PFSK-1 (cell line): Measurements from ENCODE around the gene FAM20C.

ENCODE experiments used
- FOXP2 ChIP-seq: optimal IDR thresholded peaks from 2 replicates; pipeline ENCODE3; 2011; ENCODE audit warnings: borderline replicate concordance, control low read depth, inconsistent platforms; ENCODE audit not compliant: insufficient read depth; ENCODE audit errors: extremely low read length, extremely low read depth
- POLR2AphosphoS5 ChIP-seq: IDR thresholded peaks from 2 replicates; pipeline ENCODE4 v1.6.1; 2012; ENCODE audit warnings: low read depth, mild to moderate bottlenecking, control low read depth, low read length, moderate library complexity
- SIN3A ChIP-seq: IDR thresholded peaks from 2 replicates; pipeline ENCODE4 v1.6.1; 2012; ENCODE audit warnings: mild to moderate bottlenecking, low read length, moderate library complexity, borderline replicate concordance; ENCODE audit not compliant: insufficient read depth
- TAF1 ChIP-seq: IDR thresholded peaks from 2 replicates; pipeline ENCODE4 v1.6.1; 2012; ENCODE audit warnings: low read length, control low read depth, borderline replicate concordance; ENCODE audit not compliant: insufficient read depth
- TF ChIP-seq, protein P1 (sequence below), 2 experiments: IDR thresholded peaks; 2 replicates each; pipeline versions ENCODE4 v1.6.1 to v1.8.0; 2011 to 2012; ENCODE audit warnings: low read depth in 2 of 2, low read length in 2 of 2, control low read depth in 1 of 2, inconsistent platforms in 1 of 2, mild to moderate bottlenecking in 1 of 2, moderate library complexity in 1 of 2; ENCODE audit not compliant: insufficient read depth in 1 of 2

Gene FAM20C

DNA sequence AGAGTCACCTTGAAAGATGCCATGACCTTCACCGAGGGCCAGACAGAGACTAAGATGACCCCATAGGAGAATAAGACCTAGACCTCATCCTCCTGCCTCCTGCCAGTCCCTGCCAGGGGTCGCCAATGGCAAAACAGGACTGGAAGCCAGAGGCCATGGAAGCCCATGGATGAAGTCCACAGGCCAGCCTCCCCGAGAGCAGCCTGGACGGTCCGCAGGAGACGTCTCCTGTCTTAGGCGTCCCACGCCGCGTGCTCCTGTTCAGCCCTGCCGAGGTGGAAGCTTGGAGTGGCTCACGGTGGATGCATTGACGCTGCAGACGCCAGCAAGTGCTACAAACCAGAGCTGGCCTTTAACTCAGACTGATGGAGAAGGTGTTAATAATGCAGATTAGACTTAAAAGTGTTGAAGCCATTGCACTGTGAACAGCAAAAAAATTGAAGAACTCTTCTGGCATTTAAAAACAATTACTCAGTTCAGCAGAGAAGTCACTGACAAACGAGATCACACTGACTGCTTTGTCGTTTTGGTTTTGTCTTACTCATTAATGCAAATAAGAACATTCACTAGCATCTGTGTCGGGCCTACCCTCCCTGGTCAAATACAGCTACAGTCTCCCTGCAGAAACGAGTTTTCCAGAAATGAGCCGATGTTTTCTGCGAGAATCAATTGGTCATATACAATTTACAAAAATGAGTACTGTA, 38.1 kb upstream of the FAM20C start:
- TF ChIP-seq TAF1: no peak
- no peak for TF ChIP-seq FOXP2
- no peak for TF ChIP-seq POLR2AphosphoS5
- no peak for TF ChIP-seq SIN3A
- TF ChIP-seq, protein P1, sequence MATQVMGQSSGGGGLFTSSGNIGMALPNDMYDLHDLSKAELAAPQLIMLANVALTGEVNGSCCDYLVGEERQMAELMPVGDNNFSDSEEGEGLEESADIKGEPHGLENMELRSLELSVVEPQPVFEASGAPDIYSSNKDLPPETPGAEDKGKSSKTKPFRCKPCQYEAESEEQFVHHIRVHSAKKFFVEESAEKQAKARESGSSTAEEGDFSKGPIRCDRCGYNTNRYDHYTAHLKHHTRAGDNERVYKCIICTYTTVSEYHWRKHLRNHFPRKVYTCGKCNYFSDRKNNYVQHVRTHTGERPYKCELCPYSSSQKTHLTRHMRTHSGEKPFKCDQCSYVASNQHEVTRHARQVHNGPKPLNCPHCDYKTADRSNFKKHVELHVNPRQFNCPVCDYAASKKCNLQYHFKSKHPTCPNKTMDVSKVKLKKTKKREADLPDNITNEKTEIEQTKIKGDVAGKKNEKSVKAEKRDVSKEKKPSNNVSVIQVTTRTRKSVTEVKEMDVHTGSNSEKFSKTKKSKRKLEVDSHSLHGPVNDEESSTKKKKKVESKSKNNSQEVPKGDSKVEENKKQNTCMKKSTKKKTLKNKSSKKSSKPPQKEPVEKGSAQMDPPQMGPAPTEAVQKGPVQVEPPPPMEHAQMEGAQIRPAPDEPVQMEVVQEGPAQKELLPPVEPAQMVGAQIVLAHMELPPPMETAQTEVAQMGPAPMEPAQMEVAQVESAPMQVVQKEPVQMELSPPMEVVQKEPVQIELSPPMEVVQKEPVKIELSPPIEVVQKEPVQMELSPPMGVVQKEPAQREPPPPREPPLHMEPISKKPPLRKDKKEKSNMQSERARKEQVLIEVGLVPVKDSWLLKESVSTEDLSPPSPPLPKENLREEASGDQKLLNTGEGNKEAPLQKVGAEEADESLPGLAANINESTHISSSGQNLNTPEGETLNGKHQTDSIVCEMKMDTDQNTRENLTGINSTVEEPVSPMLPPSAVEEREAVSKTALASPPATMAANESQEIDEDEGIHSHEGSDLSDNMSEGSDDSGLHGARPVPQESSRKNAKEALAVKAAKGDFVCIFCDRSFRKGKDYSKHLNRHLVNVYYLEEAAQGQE (IDR thresholded peaks at IDR 0.05; ENCODE audit: insufficient read depth in 1 of 2, low read depth in 2 of 2, low read length in 2 of 2): no peak

DNA sequence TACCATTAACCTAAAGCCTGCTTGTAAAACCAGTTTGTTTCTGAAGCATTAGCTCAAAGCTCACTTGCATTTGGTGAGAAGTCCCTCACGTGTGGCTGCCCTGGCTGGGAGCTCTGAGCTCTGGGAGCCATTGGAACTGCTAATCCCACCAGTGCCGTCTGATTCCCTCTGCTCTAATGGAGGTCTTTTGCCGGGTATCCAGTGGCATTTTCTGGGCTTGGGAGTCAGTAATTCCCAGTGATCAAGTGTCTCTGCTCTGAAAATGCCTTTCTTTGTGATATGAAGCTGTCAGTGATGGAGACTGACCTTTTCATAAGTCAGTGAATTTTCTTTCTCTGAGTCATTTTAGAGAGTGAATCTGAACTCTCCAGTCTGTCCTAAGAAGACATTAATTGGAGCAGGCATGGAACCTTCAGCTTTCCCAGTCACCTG, 36.9 kb upstream of the FAM20C start:
- TF ChIP-seq, protein P1 (IDR thresholded peaks at IDR 0.05; ENCODE audit: insufficient read depth in 1 of 2, low read depth in 2 of 2, low read length in 2 of 2): no peak
- no peak for TF ChIP-seq SIN3A
- no peak for TF ChIP-seq POLR2AphosphoS5
- no peak for TF ChIP-seq TAF1
- TF ChIP-seq FOXP2: no peak

DNA sequence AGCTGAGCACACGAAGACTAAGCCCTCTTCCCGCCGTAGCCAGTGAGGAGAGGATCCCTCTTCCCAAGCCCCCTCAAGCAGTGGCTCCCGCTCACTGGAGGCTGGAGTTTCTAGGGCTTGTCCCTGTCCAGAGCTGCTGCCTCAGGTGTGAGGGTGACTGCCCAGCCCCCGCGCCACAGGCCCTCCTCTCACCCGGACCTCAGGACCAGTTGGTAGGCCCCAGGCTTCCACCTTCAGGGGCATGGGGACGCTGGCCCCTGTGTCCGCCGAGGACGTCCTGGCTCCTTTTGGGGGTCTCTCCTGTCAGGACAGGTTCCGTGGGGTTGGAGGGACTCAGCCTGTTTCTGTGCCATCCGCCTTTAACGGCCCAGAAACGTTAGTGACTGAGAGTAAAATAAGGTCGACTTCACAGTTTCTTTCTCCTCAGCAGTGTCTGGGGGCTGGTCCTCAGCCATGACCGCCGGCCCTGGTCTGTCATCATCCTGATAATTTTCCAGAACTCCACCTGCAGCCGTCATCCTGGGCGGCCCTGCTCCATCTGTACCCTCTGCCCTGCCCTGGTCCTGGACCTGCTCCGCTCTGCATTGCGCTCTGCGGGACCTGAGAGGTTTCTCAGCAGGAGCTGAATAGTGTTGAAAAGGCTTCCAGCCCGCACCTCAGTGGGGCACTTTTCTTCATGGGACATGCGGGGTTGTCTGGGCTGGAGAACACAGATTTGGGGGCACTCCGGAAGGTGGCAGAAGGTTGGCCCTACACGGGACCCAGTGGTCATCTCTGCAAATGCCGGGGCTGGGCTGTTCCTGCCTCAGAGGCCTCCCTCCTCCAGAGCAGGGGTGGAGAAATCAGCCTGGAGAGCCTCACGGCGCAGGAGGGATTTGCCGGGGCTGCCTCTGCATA, 36.0 kb upstream of the FAM20C start:
- TF ChIP-seq, protein P1 (IDR thresholded peaks at IDR 0.05; ENCODE audit: insufficient read depth in 1 of 2, low read depth in 2 of 2, low read length in 2 of 2): no peak
- no peak for TF ChIP-seq POLR2AphosphoS5
- TF ChIP-seq SIN3A: no peak
- TF ChIP-seq FOXP2: no peak
- TF ChIP-seq TAF1: no peak

DNA sequence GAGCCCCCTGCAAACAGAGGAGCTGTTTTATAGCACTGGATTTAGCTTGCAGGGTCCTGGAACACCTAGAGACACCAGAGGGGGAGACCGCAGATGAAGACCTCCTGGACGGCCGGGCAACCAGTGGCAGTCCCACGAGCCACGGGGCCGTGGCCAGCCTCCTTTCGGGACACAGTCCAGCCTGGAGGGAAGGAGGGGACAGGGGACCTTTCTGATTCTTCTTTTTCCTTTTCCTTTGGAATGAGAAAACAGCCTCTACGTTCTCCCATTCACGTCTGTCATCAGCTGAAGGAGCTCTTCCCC, 35.4 kb upstream of the FAM20C start:
- TF ChIP-seq, protein P1 (IDR thresholded peaks at IDR 0.05; ENCODE audit: insufficient read depth in 1 of 2, low read depth in 2 of 2, low read length in 2 of 2): no peak
- no peak for TF ChIP-seq POLR2AphosphoS5
- TF ChIP-seq SIN3A: no peak
- TF ChIP-seq FOXP2: no peak
- TF ChIP-seq TAF1: no peak
